Calu3 (cell line): ENCODE measurements around the gene ABHD3. TPM values are rescaled to one million over a fixed set of nuclear protein-coding genes. Genes with fewer than 3 reads are reported as not detected.

Source experiments
- BruUV-seq: library from RNA; stranded (reverse); fragments of 400-500 nt; replicated peaks from 2 replicates; lab custom pipeline; 2021; lab: Mats Ljungman, UMichigan
- CTCF ChIA-PET: fragments of 300-600 bp; sonication (Branson Sonifier 250); formaldehyde crosslinking; loops from one replicate; lab custom pipeline; 2022; ENCODE audit warnings: antibody characterized with exemption; lab: Charles Lee
- DNase-seq: peaks from one replicate; pipeline ENCODE4 v3.0.0; 2022
- H3K27ac Mint-ChIP-seq: one replicate; pipeline ENCODE4 v1.8.0; 2022; ENCODE audit warnings: mixed read lengths; ENCODE audit not compliant: unreplicated experiment
- H3K27me3 Mint-ChIP-seq: one replicate; pipeline ENCODE4 v1.8.0; 2022; ENCODE audit warnings: mixed read lengths; ENCODE audit not compliant: unreplicated experiment
- H3K36me3 Mint-ChIP-seq: one replicate; pipeline ENCODE4 v1.8.0; 2022; ENCODE audit warnings: mild to moderate bottlenecking, moderate library complexity, mixed read lengths; ENCODE audit not compliant: insufficient read depth, unreplicated experiment
- H3K4me1 Mint-ChIP-seq: one replicate; pipeline ENCODE4 v1.8.0; 2022; ENCODE audit warnings: mild to moderate bottlenecking, low read depth, mixed read lengths; ENCODE audit not compliant: unreplicated experiment
- H3K4me3 Mint-ChIP-seq: one replicate; pipeline ENCODE4 v1.8.0; 2022; ENCODE audit warnings: mild to moderate bottlenecking, low read depth, moderate library complexity, mixed read lengths; ENCODE audit not compliant: unreplicated experiment
- H3K9me3 Mint-ChIP-seq: one replicate; pipeline ENCODE4 v1.8.0; 2022; ENCODE audit warnings: low read depth, mixed read lengths; ENCODE audit not compliant: unreplicated experiment
- CTCF ChIP-seq: fragments of 200-600 bp; IDR thresholded peaks from one replicate; pipeline ENCODE4 v1.8.0; 2022; ENCODE audit warnings: antibody characterized with exemption; ENCODE audit not compliant: unreplicated experiment
- intact Hi-C: fragments of 100-400 bp; cut with micrococcal nuclease; formaldehyde crosslinking; loops from one replicate; pipeline ENCODE4 v1.10.0; 2022; ENCODE audit not compliant: unreplicated experiment
- total RNA-seq: library from RNA; stranded (reverse); gene quantifications from 2 replicates; pipeline ENCODE4 v1.2.3, GENCODE V29; 2022

ABHD3 gene
- total RNA-seq, 1 experiment from 2014 or later = 43.5 TPM

- Mint-ChIP-seq H3K4me3 (peak overlapping the region; percentile 88), H3K9me3 (no peaks in the 10 kb centered on the region), H3K27me3 (no peaks in the 10 kb centered on the region), H3K27ac (peak overlapping the region; percentile 63), H3K36me3 (peaks cover 50% of the 10 kb centered on the region), H3K4me1 (peaks cover 14% of the 10 kb centered on the region)
- DNase-seq = no peak
- no peak for TF ChIP-seq CTCF
- BruUV-seq = TSS peak; percentile 42
- intact Hi-C loops = loop anchor here (5.0 kb wide), 2 partner anchors 35 to 90 kb away; partner anchors contain the start of gene SNRPD1
- CTCF ChIA-PET = interaction anchor here (1.2 kb wide), 1 partner anchor 12 kb away, joined by 10 read pairs; no protein-coding TSS in a partner anchor
Observed at GRCh38 chr18:21702602-21703001, 2.0 kb downstream of the ABHD3 start.

GRCh38 chr18:21701621-21702020 is 3.0 kb downstream of the ABHD3 start:
- Mint-ChIP-seq H3K27ac (no peak overlapping the region), H3K4me1 (peaks cover 16% of the 10 kb centered on the region), H3K36me3 (peaks cover 50% of the 10 kb centered on the region), H3K9me3 (no peaks in the 10 kb centered on the region), H3K27me3 (no peaks in the 10 kb centered on the region), H3K4me3 (no peak overlapping the region)
- intact Hi-C loops = loop anchor here (5.0 kb wide), 2 partner anchors 34 to 89 kb away; partner anchors contain the start of gene SNRPD1
- BruUV-seq = no TSS peak
- CTCF ChIA-PET = interaction anchor here (0.7 kb wide), 1 partner anchor 9 kb away, joined by 4 read pairs; no protein-coding TSS in a partner anchor
- TF ChIP-seq CTCF = no peak
- no peak for DNase-seq

GRCh38 chr18:21700528-21701075 is 4.0 kb downstream of the ABHD3 start:
- Mint-ChIP-seq H3K9me3 (no peaks in the 10 kb centered on the region), H3K4me3 (no peak overlapping the region), H3K36me3 (peaks cover 50% of the 10 kb centered on the region), H3K27me3 (no peaks in the 10 kb centered on the region), H3K4me1 (peaks cover 16% of the 10 kb centered on the region), H3K27ac (no peak overlapping the region)
- no peak for TF ChIP-seq CTCF
- DNase-seq = no peak
- BruUV-seq = no TSS peak
- CTCF ChIA-PET = interaction anchor here (0.7 kb wide), 1 partner anchor 10 kb away, joined by 4 read pairs; no protein-coding TSS in a partner anchor
- intact Hi-C loops = loop anchor here (5.0 kb wide), 2 partner anchors 33 to 88 kb away; partner anchors contain the start of gene SNRPD1

- no TSS peak for BruUV-seq
- no peak for TF ChIP-seq CTCF
- Mint-ChIP-seq H3K4me1 (peaks cover 9% of the 10 kb centered on the region), H3K9me3 (peaks cover 2% of the 10 kb centered on the region), H3K27ac (no peak overlapping the region), H3K27me3 (no peaks in the 10 kb centered on the region), H3K4me3 (no peak overlapping the region), H3K36me3 (peaks cover 11% of the 10 kb centered on the region)
- no peak for DNase-seq
- CTCF ChIA-PET = no interaction called here
- intact Hi-C loops = no loop called here
Observed at GRCh38 chr18:21693322-21693721, 11.3 kb downstream of the ABHD3 start.
